GM21515 (cell line): Measurements from ENCODE around the gene POLD3.
"Not testable (repeated sequence)": the region's sequence is repeated elsewhere in the genome, so short reads cannot be mapped to it uniquely, and the experiment has no call there.

ENCODE experiments used
- ATAC-seq: cut with Tn5 transposase; IDR thresholded peaks from one replicate; pipeline ENCODE4 v1.9.1; 2021; ENCODE audit not compliant: unreplicated experiment

Gene POLD3

GRCh38 chr11:74636630-74637184 is 44.3 kb downstream of the POLD3 start:
- ATAC-seq, result no peak

- ATAC-seq, result no peak
Observed at GRCh38 chr11:74637700-74638099, 45.3 kb downstream of the POLD3 start.

- ATAC-seq, result no peak
Observed at GRCh38 chr11:74638869-74639268, 46.5 kb downstream of the POLD3 start.

GRCh38 chr11:74639533-74639932 is 47.2 kb downstream of the POLD3 start:
- no peak for ATAC-seq

- no peak for ATAC-seq
Observed at GRCh38 chr11:74641289-74641688, 48.9 kb downstream of the POLD3 start.

- ATAC-seq, result no peak
Observed at GRCh38 chr11:74641905-74642304, 49.5 kb downstream of the POLD3 start.

GRCh38 chr11:74642912-74643311 is 50.5 kb downstream of the POLD3 start:
- no peak for ATAC-seq

GRCh38 chr11:74644081-74644480 is 51.7 kb downstream of the POLD3 start:
- no peak for ATAC-seq

- ATAC-seq, result no peak
Observed at GRCh38 chr11:74646215-74646614, 53.8 kb downstream of the POLD3 start.

GRCh38 chr11:74646954-74647353 is 54.6 kb downstream of the POLD3 start:
- no peak for ATAC-seq

- ATAC-seq, result no peak
Observed at GRCh38 chr11:74647404-74647803, 55.0 kb downstream of the POLD3 start.

- no peak for ATAC-seq
Observed at GRCh38 chr11:74647831-74648230, 55.4 kb downstream of the POLD3 start.

GRCh38 chr11:74648894-74649293 is 56.5 kb downstream of the POLD3 start:
- ATAC-seq, result no peak

GRCh38 chr11:74650498-74650897 is 58.1 kb downstream of the POLD3 start:
- no peak for ATAC-seq

- no peak for ATAC-seq
Observed at GRCh38 chr11:74654976-74655375, 62.6 kb downstream of the POLD3 start.

GRCh38 chr11:74659124-74659523 is 66.7 kb downstream of the POLD3 start:
- ATAC-seq, result not testable (repeated sequence)

- ATAC-seq, result no peak
Observed at GRCh38 chr11:74662487-74663103, 70.2 kb downstream of the POLD3 start.

GRCh38 chr11:74663315-74663714 is 70.9 kb downstream of the POLD3 start:
- no peak for ATAC-seq

- ATAC-seq, result no peak
Observed at GRCh38 chr11:74669211-74670160, 77.1 kb downstream of the POLD3 start.

- ATAC-seq, result no peak
Observed at GRCh38 chr11:74670171-74670570, 77.8 kb downstream of the POLD3 start.

- no peak for ATAC-seq
Observed at GRCh38 chr11:74671520-74672196, 79.3 kb downstream of the POLD3 start.
